NCI-H774 (cell line): ENCODE data around the gene CTF1.
"Not testable (repeated sequence)": the region's sequence is repeated elsewhere in the genome, so short reads cannot be mapped to it uniquely, and the experiment has no call there.

Experiments
- DNase-seq: peaks from one replicate; lab custom pipeline; 2025; lab: John Stamatoyannopoulos, UW

The CTF1 gene

DNA sequence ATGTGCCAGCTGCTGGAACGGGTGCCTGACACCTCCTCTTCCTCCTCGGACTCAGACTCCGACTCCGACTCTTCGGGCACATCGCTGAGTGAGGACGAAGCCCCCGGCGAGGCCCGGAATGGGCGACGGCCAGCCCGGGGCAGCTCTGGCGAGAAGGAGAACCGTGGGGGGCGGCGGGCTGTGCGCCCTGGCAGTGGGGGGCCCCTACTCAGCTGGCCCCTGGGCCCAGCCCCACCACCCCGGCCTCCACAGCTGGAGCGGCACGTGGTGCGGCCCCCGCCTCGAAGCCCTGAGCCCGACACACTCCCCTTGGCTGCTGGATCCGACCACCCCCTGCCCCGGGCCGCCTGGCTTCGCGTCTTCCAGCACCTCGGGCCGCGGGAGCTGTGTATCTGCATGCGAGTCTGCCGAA lies 33.8 kb downstream of the CTF1 start:
- DNase-seq: no peak

DNA sequence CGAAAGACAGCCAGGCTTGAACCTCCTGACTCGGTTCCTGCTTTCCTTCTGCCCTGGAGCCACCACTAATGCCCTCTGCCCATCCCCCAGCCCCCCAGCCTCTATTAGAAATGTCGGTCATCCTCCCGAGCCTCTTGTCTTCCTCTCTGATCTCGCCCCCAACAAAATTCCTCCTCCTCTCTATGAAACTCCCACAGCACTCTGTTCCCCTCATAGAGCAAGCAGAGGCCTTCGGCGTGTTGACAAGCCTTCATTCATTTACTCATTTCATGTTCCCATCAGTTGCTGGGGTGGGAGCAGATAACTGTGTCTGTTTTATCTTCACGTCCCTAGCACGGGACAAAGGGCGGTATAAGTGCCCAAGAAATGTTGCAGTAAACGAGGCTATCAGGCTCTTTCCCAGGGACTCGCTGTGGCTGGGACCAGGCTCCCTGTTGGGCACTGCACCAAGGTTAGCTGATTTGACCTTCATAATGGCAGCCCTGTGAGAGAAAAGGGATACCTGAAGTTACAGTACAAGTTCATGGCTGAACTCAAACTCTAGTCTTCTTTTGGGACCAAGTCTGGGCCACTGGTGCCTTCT lies 34.7 kb downstream of the CTF1 start:
- DNase-seq: no peak

DNA sequence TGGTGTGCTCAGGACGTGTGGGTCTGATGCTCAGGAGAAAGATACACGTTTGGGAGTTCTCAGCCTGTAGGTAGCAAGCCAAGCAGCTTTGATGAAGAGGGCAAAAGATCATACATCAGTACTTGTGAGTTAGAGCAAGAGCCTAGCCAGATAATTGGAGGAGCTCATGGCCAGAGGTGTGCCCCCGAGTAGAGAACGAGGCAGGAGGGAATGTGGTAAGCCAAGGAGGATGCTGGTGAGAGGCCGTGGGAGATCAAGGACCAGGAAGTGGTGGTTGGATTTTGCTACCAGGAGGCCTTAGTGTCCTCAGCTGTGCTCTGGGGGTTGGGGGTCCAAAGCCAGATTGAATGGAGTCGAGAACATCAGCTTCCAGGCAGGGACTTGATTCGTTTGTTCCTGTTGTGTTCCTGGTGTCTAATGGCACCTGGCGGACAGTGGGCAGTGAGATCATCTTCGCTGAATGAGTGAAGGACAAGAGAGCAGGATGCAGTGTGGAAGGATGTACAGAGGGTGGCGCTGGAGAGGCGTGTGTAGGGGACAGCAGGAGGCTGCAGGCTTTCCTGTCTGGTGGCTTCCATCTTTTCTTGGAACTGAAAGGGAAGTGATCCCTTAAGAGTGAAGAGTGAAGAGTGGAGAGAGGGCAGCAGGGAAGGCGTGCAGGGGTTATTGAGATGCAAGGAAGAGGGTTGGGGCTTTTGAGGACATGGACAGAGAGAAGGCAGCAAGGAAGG lies 38.6 kb downstream of the CTF1 start:
- peak; percentile 29 for DNase-seq

DNA sequence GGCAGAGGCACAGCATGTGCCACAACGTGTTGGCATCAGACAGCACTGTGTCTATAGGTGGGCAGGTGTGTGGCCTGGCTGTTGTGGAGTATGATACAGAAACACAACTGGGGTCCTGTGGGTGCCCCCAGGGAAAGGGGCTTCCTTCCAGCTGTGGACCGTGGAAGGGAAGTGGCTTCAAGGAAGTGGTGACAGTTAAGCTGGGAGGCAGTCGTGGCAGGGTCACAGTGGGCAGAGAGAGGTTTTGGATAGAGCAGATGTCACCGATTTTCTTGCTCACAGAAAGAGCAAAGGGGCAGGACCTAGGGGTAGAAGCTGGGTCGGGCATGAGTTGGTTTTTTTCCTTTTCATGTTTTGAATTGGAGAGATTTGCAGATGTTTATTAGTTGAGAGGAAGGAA lies 41.3 kb downstream of the CTF1 start:
- no peak for DNase-seq

DNA sequence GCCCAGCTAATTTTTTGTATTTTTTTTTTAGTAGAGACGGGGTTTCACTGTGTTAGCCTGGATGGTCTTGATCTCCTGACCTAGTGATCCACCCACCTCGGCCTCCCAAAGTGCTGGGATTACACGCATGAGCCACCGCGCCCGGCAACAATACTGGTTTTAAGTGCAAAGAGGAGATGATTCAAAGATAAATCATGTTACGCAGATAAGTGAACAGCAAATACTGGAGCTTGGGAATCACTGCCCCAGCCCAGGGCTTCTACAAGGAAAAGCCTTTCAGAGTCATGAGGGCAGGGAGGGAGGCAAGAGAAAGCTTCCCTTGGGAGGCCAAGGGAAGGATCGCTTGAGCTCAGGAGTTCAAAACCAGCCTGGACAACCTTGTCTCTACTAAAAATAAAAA lies 43.2 kb downstream of the CTF1 start:
- DNase-seq: not testable (repeated sequence)

DNA sequence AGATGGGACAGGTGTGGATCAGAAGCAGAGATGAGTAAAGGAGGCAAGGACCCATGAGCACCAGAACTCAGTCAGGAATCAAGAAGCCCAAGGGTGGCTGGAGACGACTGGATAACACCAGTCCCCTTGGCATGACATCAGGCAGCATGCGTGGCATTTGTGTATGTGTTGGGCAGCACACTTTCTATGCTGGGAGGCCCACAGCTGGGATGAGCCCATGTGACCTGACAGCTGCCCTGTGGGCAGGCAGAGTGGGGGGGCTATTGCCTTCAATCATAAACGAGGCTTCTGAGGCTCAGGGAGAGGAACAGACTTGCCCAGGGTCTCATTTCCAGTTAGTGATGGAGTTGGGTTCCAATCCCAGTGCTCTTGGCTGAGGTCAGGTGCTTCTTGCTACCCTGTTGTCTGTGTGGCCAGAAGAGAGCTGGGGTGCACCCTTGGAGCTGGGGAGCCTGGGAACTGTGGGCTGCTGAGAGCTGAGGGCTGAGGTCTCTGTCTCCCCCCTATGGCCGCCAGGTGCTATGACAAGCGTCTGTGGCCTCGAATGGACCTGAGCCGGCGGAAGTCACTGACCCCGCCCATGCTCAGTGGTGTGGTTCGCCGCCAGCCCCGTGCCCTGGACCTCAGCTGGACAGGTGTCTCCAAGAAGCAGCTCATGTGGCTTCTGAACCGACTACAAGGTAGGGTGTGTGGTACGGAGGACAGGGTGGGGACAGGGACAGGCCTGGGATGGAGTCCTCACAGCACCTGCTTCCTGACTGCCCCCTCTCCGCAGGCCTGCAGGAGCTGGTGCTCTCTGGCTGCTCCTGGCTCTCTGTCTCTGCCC lies 45.4 kb downstream of the CTF1 start:
- peak; percentile 56 for DNase-seq

DNA sequence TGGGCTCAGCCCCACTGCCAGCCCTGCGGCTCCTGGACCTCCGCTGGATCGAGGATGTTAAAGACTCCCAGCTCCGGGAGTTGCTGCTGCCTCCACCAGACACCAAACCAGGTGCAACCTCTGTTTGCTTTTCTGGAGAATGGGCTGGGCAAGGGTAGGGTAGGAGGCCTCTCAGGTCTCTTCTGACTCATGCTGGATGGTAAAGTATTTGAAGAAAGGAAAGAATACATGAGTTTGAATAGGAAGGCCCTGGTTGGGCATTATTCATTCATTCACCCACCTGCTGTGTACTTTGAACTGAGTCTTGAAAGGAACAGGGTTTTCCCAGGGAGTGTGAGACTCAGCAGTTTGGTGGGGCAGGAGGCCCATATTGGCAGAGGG lies 46.0 kb downstream of the CTF1 start:
- DNase-seq: no peak

DNA sequence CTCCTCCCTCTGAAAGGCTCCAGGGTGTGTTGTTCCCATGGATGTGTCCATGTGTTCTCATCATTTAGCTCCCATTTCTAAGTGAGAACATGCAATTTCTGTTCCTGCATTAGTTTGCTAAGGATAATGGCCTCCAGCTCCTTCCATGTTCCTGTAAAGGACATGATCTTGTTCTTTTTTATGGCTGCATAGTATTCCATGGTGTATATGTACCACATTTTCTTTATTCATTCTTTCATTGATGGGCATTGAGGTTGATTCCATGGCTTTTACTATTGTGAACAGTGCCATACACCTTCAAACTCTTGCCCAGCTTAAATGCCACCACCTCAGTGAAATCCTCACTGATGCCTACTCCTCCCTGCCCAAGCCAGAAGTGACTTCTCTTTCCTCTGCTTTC lies 47.9 kb downstream of the CTF1 start:
- DNase-seq: no peak

DNA sequence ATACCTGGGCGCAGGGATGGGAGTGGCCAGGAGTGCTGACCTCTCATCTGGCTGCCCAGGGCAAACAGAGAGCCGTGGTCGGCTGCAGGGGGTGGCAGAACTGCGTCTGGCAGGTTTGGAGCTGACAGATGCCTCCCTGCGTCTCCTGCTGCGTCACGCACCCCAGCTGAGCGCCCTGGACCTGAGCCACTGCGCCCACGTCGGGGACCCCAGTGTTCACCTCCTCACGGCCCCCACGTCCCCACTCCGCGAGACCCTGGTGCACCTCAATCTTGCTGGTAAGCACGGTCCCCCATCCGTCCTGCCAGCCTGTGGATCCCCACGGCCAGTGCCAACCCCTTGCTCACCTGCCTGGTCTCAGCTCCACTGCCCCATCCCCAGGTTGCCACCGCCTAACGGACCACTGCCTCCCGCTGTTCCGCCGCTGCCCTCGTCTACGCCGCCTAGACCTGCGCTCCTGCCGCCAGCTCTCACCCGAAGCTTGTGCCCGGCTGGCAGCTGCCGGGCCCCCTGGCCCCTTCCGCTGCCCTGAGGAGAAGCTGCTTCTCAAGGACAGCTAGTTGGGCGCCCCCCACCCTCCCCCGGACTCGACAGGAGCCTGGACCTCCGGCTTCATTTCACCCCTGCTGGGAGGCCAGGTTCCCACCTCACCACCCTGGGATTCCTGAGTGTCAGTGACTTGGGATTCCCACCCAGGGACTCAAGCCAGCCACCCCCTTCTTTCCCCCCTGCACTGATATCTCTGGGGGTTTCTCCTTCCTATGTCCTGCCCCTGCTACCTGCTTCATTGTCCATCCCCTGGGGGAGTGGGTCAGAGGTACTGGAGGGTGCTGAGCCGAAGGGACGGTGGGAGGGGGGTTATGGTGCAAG lies 50.5 kb downstream of the CTF1 start:
- DNase-seq: no peak

DNA sequence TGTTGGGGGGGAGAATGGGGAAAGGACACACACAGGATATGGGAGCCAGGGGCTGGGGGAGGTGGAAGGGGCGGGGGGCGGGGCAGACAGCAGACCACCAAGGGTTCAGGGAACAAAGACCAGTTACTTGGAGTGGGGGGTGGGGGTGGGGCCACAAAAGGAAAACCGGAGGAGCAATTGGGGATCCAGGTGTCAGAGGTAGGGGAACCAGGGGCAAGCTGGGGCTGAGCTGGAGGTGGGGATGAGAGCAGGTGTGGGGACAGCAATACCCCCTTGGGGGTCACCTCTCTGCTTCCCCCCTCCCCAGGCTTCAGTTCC lies 51.1 kb downstream of the CTF1 start:
- no peak for DNase-seq

DNA sequence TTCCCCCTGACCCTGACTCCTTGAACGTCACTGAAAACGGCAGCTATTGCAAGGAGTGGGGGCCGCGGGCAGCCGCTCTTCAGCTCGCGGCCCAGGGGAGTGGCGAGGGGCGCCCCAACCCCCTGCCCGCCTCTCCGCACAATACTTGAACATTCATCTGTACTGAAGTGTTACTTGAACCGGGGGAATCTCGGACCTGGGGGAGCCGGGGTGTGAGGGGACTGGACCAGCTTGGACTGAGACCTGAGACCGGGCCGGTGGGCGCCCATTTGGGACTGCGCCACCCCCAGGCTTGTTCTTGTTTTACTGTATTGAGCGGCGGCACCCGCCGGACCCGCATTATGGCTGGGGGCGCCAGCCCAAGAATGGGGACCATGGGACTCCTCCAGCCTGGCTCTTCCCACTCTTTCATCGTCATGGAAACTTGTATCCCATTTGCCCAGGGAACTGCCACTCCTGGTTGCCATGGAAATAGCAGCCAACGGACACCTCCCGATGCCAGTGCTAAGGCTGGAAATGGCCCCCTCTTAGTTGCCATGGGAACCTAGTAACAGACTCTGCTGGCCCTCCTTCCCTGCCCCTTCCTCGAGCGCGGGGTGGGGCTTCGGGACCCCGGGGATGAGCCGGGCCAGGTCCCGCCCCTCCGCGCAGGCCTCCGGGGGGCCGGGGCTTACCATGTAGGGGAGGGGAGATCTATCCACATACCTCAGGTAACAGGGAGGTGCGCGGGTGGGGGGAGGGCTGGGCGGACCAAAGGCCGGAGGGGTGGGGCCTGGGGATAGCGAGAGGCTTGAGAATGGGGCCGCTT lies 51.6 kb downstream of the CTF1 start:
- peak; percentile 49 for DNase-seq

DNA sequence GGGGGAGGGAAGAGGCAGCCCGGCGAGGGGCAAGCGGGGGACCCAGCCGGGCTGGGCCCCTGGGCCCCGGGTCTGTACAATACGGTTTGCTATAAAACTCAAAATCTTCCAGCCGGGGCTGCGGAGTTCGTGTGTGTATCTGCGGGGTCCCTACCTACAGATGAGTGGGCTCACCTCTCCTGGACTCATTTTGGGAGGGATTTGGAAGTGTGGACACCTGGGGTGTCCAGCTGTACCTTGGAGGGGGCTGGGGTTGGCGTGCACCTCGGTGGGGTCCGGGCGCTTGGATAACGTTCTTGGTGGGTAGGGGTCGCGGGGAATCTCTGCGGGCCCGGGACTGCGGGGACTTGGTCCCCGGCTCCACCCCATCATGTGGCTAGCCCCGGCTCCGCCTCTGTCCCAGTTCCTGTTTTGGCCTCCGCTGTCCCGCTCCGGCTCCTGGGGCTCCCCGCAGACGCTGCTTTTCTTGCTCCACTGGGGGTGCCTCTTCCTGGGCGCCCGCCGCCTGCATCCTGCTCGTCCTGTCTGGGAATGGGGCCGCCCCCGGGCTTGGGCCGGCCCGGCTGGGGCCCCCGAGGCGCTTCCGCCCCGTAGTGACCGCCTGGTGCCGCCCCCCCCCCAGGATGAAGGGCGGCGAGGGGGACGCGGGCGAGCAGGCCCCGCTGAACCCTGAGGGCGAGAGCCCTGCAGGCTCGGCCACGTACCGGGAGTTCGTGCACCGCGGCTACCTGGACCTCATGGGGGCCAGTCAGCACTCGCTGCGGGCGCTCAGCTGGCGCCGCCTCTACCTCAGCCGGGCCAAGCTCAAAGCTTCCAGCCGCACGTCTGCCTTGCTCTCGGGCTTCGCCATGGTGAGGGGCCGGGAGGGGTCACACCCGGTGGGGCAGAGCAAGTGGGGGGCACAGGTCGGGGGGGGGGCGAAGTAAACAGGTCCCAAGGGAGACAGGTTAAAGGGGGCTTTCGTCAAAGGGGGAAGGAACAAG lies 52.5 kb downstream of the CTF1 start, which contains the start of gene ORAI3:
Gene ORAI3 (plus strand): TSS at position 402 of the 983 bp plus-strand sequence. CDS start 222 bp downstream, at position 624.
- no peak for DNase-seq

DNA sequence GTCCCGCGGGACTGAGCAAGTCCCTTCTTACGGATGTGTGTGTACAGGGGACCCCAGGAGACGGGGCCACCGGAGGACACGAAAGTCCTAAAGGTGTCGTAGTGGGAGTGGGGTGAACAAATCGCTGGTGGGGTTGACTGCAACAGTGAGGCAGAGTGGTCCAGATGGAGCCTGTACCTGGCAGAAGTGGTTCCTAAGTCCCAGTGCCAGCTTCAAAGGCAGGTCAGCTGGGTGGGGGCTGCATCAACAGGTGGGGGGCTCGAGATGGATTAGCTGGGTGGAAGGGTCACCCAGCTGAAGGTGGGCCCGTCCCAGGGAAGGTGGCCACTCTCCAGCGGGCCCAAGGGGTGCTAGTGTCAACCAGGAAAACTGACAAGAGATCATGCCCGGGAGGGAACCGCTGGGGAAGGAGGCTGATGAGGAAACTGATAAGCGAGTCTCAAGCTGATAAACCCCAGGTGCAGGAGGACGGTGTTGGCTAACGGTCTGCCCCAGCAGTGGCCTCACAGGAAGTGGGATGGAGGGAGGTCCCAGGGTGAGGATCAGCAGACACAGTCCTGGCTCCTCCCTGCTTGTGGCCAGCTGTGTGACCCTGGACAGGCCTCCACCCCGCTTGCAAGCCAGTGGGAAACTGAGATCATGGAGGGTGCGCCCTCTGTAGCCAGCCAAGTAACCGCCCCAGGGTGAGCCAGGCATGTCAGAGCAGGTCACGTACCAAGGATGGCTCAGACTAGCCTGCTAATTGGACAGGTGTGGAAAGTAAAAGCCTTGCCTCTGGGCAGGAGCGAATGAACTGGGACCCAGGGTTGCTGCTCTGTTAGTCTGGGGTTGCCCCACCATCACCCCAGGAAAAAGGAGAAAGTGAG lies 53.5 kb downstream of the CTF1 start:
- DNase-seq: no peak

DNA sequence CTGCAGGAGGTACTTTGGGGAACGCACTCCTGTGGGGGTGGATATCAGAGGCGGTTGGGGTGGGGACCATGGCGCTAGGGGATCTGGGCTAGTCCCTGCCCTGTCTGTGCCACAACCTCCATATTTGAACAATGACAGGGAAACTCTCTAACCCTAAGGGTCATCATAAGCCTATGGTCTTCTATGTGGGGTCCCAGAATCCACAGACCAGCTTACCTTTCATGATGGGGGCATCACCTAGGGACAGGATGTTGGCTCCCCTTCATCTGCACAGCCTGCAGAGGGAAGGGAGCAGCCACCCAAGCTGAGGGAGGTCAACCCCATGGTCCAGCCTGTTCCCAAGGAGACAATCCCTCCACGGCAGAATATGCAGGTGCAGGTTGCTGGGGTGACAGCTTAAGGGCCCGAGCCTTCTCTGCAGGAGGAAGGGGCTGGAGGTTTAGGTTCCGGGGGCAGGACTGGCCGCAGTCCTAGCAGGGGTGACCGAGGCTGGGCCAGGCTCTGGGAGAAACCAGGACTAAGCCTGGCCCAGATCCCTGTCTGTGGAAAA lies 54.2 kb downstream of the CTF1 start:
- DNase-seq: no peak

DNA sequence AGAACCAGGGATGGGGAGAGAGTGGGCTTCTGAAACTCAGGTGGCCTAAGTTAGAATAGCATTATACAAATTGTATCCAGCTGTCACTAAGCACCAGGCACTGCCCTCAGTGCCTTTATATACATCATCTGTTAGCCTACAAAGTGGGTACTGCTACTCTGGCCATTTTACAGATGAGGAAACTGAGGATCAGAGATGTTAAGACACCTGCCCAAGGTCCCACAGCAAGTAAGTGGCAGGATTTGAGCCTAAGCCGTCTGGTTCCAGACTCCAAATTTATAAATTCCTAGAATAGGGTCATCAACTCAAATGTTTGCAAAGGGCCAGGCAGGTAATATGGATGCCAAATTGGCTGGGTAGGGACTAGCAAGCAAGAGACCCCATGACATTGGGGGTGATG lies 54.8 kb downstream of the CTF1 start:
- no peak for DNase-seq

DNA sequence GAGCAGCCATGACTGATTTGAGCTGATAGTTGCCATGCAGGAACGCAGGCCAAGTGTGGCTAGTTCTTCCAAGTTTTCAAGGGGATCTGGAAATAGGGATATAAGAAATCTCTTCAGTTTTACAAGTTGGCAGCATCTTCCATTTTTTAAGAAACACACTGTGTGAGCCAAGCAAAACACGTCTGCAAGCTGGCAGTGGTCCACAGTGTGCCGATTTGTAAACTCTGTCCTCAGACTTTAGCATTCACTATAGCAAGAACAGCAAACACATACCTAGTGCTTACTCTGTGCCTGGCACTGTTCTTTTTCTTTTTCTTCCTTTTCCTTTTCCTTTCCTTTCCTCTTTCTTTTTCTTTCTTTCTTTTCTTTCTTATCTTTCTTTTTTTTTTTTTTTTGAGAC lies 55.3 kb downstream of the CTF1 start:
- DNase-seq: no peak

DNA sequence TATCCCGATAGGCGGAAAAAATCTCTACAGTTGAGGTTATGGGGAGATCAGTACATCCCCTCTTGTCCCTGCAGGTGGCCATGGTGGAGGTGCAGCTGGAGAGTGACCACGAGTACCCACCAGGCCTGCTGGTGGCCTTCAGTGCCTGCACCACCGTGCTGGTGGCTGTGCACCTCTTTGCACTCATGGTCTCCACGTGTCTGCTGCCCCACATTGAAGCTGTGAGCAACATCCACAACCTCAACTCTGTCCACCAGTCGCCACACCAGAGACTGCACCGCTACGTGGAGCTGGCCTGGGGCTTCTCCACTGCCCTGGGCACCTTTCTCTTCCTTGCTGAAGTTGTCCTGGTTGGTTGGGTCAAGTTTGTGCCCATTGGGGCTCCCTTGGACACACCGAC lies 56.7 kb downstream of the CTF1 start:
- DNase-seq: no peak
